SK-N-SH (cell line): Measurements from ENCODE around the gene PRPSAP2. TPM values are rescaled to one million over a fixed set of nuclear protein-coding genes. Genes with fewer than 3 reads are reported as not detected.

ENCODE experiments used
- CTCF ChIA-PET: fragments of 300-600, 350-600 bp; formaldehyde crosslinking; extraction: SDS; loops from one replicate; lab custom pipeline; 2021; lab: Yijun Ruan, JAX
- POLR2A ChIA-PET: fragments of 350-600 bp; sonication (Branson Sonifier 250); formaldehyde crosslinking; extraction: SDS; loops from one replicate; lab custom pipeline; 2020; ENCODE audit warnings: antibody characterized with exemption, inconsistent platforms; lab: Yijun Ruan, JAX
- DNase-seq: peaks from one replicate; pipeline ENCODE4 v3.0.0; 2012
- H2AFZ ChIP-seq: fragments of 200-600 bp; sonication (generic); 2 replicates; pipeline ENCODE4 v1.8.1; 2016; ENCODE audit warnings: antibody characterized with exemption, mild to moderate bottlenecking, low read depth
- H3F3A ChIP-seq: fragments of 200-600 bp; sonication (generic); replicated peaks from 2 replicates; pipeline ENCODE3; 2016; ENCODE audit warnings: antibody characterized with exemption, mild to moderate bottlenecking; ENCODE audit not compliant: insufficient read depth
- H3K27ac ChIP-seq, 2 experiments: fragments of 200-500 bp in 1 of 2; fragments of 200-600 bp in 1 of 2; sonication (Bioruptor generic) in 1 of 2; sonication (generic), shearing (Covaris generic) in 1 of 2; 2 replicates each; pipeline versions ENCODE4 v1.5.1 to v1.6.1; 2014 to 2016; ENCODE audit warnings: low read depth in 2 of 2, inconsistent platforms in 1 of 2, low read length in 1 of 2, mild to moderate bottlenecking in 1 of 2, mixed read lengths in 1 of 2
- H3K27me3 ChIP-seq: fragments of 200-600 bp; sonication (generic), shearing (Covaris generic); 2 replicates; pipeline ENCODE4 v1.6.1; 2016; ENCODE audit warnings: mixed run types; ENCODE audit not compliant: insufficient read depth
- H3K36me3 ChIP-seq, 2 experiments: fragments of 200-500 bp in 1 of 2; fragments of 200-600 bp in 1 of 2; sonication (Bioruptor generic) in 1 of 2; sonication (generic) in 1 of 2; replicated peaks in 1 of 2; 2 replicates each; pipeline versions ENCODE3 to v1.5.1; 2014 to 2016; ENCODE audit warnings: low read length in 1 of 2, mild to moderate bottlenecking in 1 of 2; ENCODE audit not compliant: insufficient read depth in 2 of 2, control insufficient read depth in 1 of 2
- H3K4me1 ChIP-seq, 2 experiments: fragments of 200-500 bp in 1 of 2; fragments of 200-600 bp in 1 of 2; sonication (Bioruptor generic) in 1 of 2; sonication (generic), shearing (Covaris generic) in 1 of 2; 2 replicates each; pipeline versions ENCODE4 v1.5.1 to v1.6.1; 2014 to 2016; ENCODE audit warnings: low read depth in 1 of 2, low read length in 1 of 2, mixed run types in 1 of 2; ENCODE audit not compliant: insufficient read depth in 2 of 2, control insufficient read depth in 1 of 2
- H3K4me2 ChIP-seq: fragments of 200-600 bp; sonication (generic), shearing (Covaris generic); 2 replicates; pipeline ENCODE4 v1.6.1; 2017; ENCODE audit warnings: mixed run types
- H3K4me3 ChIP-seq, 2 experiments: fragments of 200-500 bp in 1 of 2; fragments of 200-600 bp in 1 of 2; sonication (Bioruptor generic) in 1 of 2; sonication (generic), shearing (Covaris generic) in 1 of 2; 2 replicates each; pipeline versions ENCODE4 v1.5.1 to v1.8.1; 2014 to 2016; ENCODE audit warnings: low read depth in 2 of 2, inconsistent platforms in 1 of 2, low read length in 1 of 2, mild to moderate bottlenecking in 1 of 2, mixed read lengths in 1 of 2, moderate library complexity in 1 of 2
- H3K79me2 ChIP-seq: fragments of 200-600 bp; sonication (generic); 2 replicates; pipeline ENCODE4 v1.8.1; 2017; ENCODE audit warnings: mild to moderate bottlenecking; ENCODE audit not compliant: insufficient read depth
- H3K9ac ChIP-seq: fragments of 200-600 bp; sonication (generic); 2 replicates; pipeline ENCODE4 v1.6.1; 2017; ENCODE audit warnings: mixed run types
- H3K9me2 ChIP-seq: fragments of 200-600 bp; sonication (generic); 2 replicates; pipeline ENCODE4 v1.6.1; 2017; ENCODE audit warnings: mixed run types
- H3K9me3 ChIP-seq: fragments of 200-600 bp; sonication (generic); 2 replicates; pipeline ENCODE4 v1.6.1; 2017; ENCODE audit warnings: mixed run types, mild to moderate bottlenecking, moderate library complexity
- H4K20me1 ChIP-seq: fragments of 200-600 bp; sonication (generic); 2 replicates; pipeline ENCODE4 v1.6.1; 2017; ENCODE audit warnings: mild to moderate bottlenecking, mixed run types; ENCODE audit not compliant: insufficient read depth
- CTCF ChIP-seq: fragments of 200-600 bp; sonication (generic); IDR thresholded peaks from 2 replicates; pipeline ENCODE4 v1.6.1; 2017; ENCODE audit warnings: antibody characterized with exemption, mild to moderate bottlenecking, moderate library complexity
- ELF1 ChIP-seq: IDR thresholded peaks from 2 replicates; pipeline ENCODE4 v1.4.0; 2012
- MAX ChIP-seq: IDR thresholded peaks from 2 replicates; pipeline ENCODE4 v1.4.0; 2012; ENCODE audit warnings: low read depth
- MEF2A ChIP-seq: IDR thresholded peaks from 2 replicates; pipeline ENCODE4 v1.4.0; 2012; ENCODE audit warnings: low read depth, borderline replicate concordance
- RAD21 ChIP-seq: IDR thresholded peaks from 2 replicates; pipeline ENCODE4 v1.6.1; 2012; ENCODE audit warnings: mild to moderate bottlenecking, low read length
- RCOR1 ChIP-seq: fragments of 150-350 bp; IDR thresholded peaks from 2 replicates; pipeline ENCODE4 v1.6.1; 2017; ENCODE audit warnings: antibody characterized with exemption, low read length
- SMC3 ChIP-seq: IDR thresholded peaks from 2 replicates; pipeline ENCODE4 v1.6.1; 2012; ENCODE audit warnings: low read depth, low read length, improper control_type of control experiment
- TCF12 ChIP-seq: IDR thresholded peaks from 2 replicates; pipeline ENCODE4 v1.4.0; 2012
- USF1 ChIP-seq: IDR thresholded peaks from 2 replicates; pipeline ENCODE4 v1.4.0; 2012; ENCODE audit warnings: low read depth, borderline replicate concordance
- WGBS: methylation state at CpG from one replicate; pipeline ENCODE4 v1.1.6; 2017; ENCODE audit warnings: low lambda C conversion rate; 5-methylcytosine and 5-hydroxymethylcytosine counted together
- polyA plus RNA-seq, 3 experiments: library from polyadenylated mRNA; depleted of rRNA; stranded (reverse); fragments of >200 nt; gene quantifications; 2 replicates each; pipeline ENCODE4 v1.2.3, GENCODE V29; 2012
- TF ChIP-seq, protein P1 (sequence below): fragments of 150-350 bp; IDR thresholded peaks from 2 replicates; pipeline ENCODE4 v1.6.1; 2016; ENCODE audit warnings: mild to moderate bottlenecking, low read depth, low read length

Gene PRPSAP2
- polyA plus RNA-seq, 1 of the 3 experiments (the other 2 are of a cell fraction): 27.6 TPM

- Histone ChIP-seq H3K4me3 (no peak overlapping the region), H3K27me3 (no peaks in the 10 kb centered on the region), H3K9me3 (no peaks in the 10 kb centered on the region), H3K79me2 (no peaks in the 10 kb centered on the region), H3K9me2 (no peaks in the 10 kb centered on the region), H3F3A (peaks cover 10% of the 10 kb centered on the region), H3K36me3 (no peaks in the 10 kb centered on the region), H3K9ac (no peak overlapping the region), H3K4me2 (no peak overlapping the region), H4K20me1 (no peaks in the 10 kb centered on the region), H2AFZ (0 out of 2 replicates have a peak overlapping the region, but pooled peaks have one; percentile 58), H3K27ac (no peak overlapping the region), H3K4me1 (peaks cover 6 to 11% of the 10 kb centered on the region in 2 experiments; a peak in 2 of 4 replicates)
- TF ChIP-seq CTCF (no peak), USF1 (no peak), ELF1 (no peak), RCOR1 (no peak)
- TF ChIP-seq, protein P1, sequence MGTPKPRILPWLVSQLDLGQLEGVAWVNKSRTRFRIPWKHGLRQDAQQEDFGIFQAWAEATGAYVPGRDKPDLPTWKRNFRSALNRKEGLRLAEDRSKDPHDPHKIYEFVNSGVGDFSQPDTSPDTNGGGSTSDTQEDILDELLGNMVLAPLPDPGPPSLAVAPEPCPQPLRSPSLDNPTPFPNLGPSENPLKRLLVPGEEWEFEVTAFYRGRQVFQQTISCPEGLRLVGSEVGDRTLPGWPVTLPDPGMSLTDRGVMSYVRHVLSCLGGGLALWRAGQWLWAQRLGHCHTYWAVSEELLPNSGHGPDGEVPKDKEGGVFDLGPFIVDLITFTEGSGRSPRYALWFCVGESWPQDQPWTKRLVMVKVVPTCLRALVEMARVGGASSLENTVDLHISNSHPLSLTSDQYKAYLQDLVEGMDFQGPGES: no peak
- WGBS: 81% methylated on average over 15 of the region's 15 CpGs
- POLR2A ChIA-PET: interaction anchor here (1.2 kb wide), 1 partner anchor 62 kb away, joined by 3 read pairs; no protein-coding TSS in a partner anchor
- CTCF ChIA-PET: interaction anchor here (0.9 to 3.7 kb wide), 19 partner anchors 8 to 404 kb away, joined by 3 to 34 read pairs (median 8); partner anchors contain the start of genes FAM83G and SLC5A10
- DNase-seq: peak; percentile 24
These were observed 102.3 kb downstream of the PRPSAP2 start for GRCh38 chr17:18960241-18960665.

DNA sequence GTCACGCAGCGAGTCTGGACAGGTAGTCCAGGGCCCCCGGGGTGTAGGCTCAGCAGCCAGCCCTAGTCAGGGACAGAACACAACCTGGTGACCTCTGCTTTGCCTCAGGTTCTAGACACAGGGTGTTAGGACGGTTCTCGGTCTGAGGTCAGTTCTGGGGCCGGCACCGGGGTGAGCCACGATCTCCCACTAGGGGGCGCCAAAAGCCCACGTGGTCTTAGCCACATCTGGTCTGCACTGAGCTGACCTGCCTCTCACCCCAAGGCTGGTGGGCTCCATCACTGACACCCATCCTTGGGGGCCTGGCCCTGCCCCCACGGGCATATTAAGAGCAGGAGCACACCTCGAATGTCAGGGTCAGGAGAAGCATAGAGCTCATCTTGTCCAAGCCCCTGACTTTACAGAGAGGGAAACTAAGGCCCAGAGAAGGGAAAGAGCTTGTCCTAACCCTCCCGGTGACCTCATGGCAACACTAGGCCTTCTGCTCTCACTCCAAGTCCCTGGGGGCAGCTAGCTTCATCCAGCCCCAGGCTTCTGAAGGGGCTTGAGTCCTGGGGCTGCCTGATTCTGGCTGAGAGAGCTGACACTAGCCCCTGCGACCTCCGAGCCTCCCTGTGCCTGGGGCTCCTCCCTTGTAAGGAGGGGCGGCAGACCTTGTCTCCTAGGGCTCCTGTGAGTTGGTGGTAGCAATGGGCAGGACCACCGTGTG is 103.0 kb downstream of the PRPSAP2 start:
- Histone ChIP-seq H3K9ac (no peak overlapping the region), H2AFZ (peak overlapping the region; percentile 58; the same call in 1 of the 2 replicates), H3K4me3 (peak overlapping the region in 1 of 2 experiments; percentile 11; a peak in 1 of 4 replicates), H3K4me2 (no peak overlapping the region), H3K9me2 (no peaks in the 10 kb centered on the region), H3K9me3 (no peaks in the 10 kb centered on the region)
- CTCF ChIA-PET: interaction anchor here (0.7 to 3.7 kb wide), 29 partner anchors 9 to 403 kb away, joined by 3 to 34 read pairs (median 7); partner anchors contain the start of genes FAM83G, PRPSAP2 and SLC5A10
- WGBS: 66% methylated on average over 8 of the region's 17 CpGs
- POLR2A ChIA-PET: interaction anchor here (0.6 to 1.2 kb wide), 2 partner anchors 62 to 450 kb away, joined by 3 read pairs; partner anchors contain the start of gene RNF112
- TF ChIP-seq MAX: 0 out of 2 replicates have a peak, but pooled peaks have one; percentile 44
- TF ChIP-seq CTCF: peak; percentile 94
- TF ChIP-seq TCF12: peak; percentile 37; the same call in 1 of the 2 replicates
- TF ChIP-seq RAD21: peak; percentile 93
- no peak for TF ChIP-seq MEF2A
- TF ChIP-seq USF1: peak; percentile 33; the same call in 1 of the 2 replicates
- TF ChIP-seq RCOR1: no peak
- peak; percentile 92 for TF ChIP-seq SMC3
- TF ChIP-seq, all 33 proteins: peak for 6
- no peaks in the 10 kb centered on the region for H4K20me1 ChIP-seq
- no peaks in the 10 kb centered on the region for H3K79me2 ChIP-seq
- no peaks in the 10 kb centered on the region for H3K36me3 ChIP-seq
- DNase-seq: peak; percentile 93
- peaks cover 10% of the 10 kb centered on the region for H3F3A ChIP-seq
- no peak overlapping the region for H3K27ac ChIP-seq
- H3K27me3 ChIP-seq: no peaks in the 10 kb centered on the region
- H3K4me1 ChIP-seq: peaks cover 6 to 11% of the 10 kb centered on the region in 2 experiments; a peak in 2 of 4 replicates
